Gastrocnemius medialis (tissue), 4 donors: ENCODE results near the gene TMA7.

ENCODE experiments used
- CTCF ChIP-seq, 5 experiments: fragments of 450-650 bp in 3 of 5; fragments of 200-600 bp in 2 of 5; sonication (generic) in 2 of 5; IDR thresholded peaks in 4 of 5; conservative IDR thresholded peaks in 1 of 5; 1 replicate in 4 of 5; 2 replicates in 1 of 5; pipeline ENCODE4 v1.5.1; 2016 to 2019; ENCODE audit warnings: antibody characterized with exemption in 5 of 5, mild to moderate bottlenecking in 3 of 5, moderate library complexity in 3 of 5
- POLR2A ChIP-seq, 2 donors: fragments of 450-650 bp; IDR thresholded peaks; one replicate each; pipeline ENCODE4 v1.6.1; 2017; ENCODE audit warnings: antibody characterized with exemption in 2 of 2, mild to moderate bottlenecking in 2 of 2, moderate library complexity in 2 of 2

- TF ChIP-seq CTCF (IDR thresholded peaks at IDR 0.05 in 4 of 5, conservative IDR thresholded peaks at IDR 0.05 in 1 of 5) (no peak), POLR2A (IDR thresholded peaks at IDR 0.05) (no peak)
These were observed 9.4 kb upstream of the TMA7 start for GRCh38 chr3:48430708-48431101.
